BE2C (cell line): ENCODE data around the gene ZP4.

Source experiments
- DNase-seq: peaks from one replicate; pipeline ENCODE4 v3.0.0-alpha.2; 2020
- H3K27me3 ChIP-seq: fragments of 250-450 bp; sonication (Bioruptor Pico); 2 replicates; pipeline ENCODE4 v1.5.1; 2020; ENCODE audit warnings: mild to moderate bottlenecking
- H3K36me3 ChIP-seq: fragments of 250-450 bp; sonication (Bioruptor Pico); 2 replicates; pipeline ENCODE4 v1.5.1; 2020; ENCODE audit warnings: mild to moderate bottlenecking
- H3K4me1 ChIP-seq: fragments of 250-450 bp; sonication (Bioruptor Pico); 2 replicates; pipeline ENCODE4 v1.5.1; 2020
- H3K4me3 ChIP-seq: 2 replicates; pipeline ENCODE4 v1.5.1; 2011; ENCODE audit warnings: low read depth, low read length
- H3K9me3 ChIP-seq: fragments of 250-450 bp; sonication (Bioruptor Pico); 2 replicates; pipeline ENCODE4 v1.5.1; 2020
- TF ChIP-seq, protein P1 (sequence below): IDR thresholded peaks from 2 replicates; pipeline ENCODE4 v1.5.1; 2012; ENCODE audit warnings: mild to moderate bottlenecking, low read depth, low read length

Gene ZP4

DNA sequence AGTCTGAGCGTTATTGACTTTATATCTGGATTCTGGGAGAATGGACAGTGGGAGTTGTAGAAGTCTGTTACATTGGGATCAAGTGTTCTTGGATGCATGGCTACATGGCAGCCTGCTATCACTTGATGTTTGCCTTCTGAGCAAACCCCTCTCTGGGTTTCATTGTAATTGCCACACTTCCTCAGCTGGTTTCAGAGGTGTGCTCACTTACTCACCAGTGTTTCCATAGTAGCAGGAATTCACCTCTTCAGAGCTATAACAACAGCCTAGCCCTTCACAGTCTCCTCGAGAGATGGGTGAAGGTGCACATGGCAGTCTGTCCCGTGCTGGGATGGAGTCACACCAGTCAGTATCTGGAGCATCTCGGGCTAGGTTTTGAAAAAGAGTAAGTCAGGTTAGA lies 2.6 kb downstream of the ZP4 start:
- Histone ChIP-seq H3K4me1 (no peaks in the 10 kb centered on the region), H3K9me3 (no peaks in the 10 kb centered on the region), H3K27me3 (no peaks in the 10 kb centered on the region), H3K36me3 (no peaks in the 10 kb centered on the region), H3K4me3 (no peak overlapping the region)
- no peak for DNase-seq
- TF ChIP-seq, protein P1, sequence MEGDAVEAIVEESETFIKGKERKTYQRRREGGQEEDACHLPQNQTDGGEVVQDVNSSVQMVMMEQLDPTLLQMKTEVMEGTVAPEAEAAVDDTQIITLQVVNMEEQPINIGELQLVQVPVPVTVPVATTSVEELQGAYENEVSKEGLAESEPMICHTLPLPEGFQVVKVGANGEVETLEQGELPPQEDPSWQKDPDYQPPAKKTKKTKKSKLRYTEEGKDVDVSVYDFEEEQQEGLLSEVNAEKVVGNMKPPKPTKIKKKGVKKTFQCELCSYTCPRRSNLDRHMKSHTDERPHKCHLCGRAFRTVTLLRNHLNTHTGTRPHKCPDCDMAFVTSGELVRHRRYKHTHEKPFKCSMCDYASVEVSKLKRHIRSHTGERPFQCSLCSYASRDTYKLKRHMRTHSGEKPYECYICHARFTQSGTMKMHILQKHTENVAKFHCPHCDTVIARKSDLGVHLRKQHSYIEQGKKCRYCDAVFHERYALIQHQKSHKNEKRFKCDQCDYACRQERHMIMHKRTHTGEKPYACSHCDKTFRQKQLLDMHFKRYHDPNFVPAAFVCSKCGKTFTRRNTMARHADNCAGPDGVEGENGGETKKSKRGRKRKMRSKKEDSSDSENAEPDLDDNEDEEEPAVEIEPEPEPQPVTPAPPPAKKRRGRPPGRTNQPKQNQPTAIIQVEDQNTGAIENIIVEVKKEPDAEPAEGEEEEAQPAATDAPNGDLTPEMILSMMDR = no peak

DNA sequence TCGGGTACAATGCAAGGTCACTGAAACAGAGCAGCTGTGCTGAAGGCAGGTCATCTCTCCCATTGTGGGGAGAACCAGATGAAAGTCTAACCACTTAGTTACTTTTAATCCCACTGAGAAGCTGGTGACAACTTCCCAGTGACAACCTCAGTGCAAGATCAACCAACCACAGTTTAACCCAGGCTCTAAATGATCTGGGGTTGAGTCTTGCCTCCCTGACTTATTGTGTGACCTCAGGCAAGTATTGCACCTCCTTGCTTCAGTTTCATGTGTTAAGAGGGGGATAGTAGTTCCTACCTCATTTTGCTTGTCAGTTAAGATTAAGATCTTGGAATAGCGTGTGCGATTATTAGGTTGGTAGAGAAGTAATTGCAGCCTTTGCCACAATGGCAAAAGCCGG lies 3.2 kb downstream of the ZP4 start:
- no peak overlapping the region for H3K4me3 ChIP-seq
- no peak for DNase-seq
- no peaks in the 10 kb centered on the region for H3K4me1 ChIP-seq
- TF ChIP-seq, protein P1 = no peak
- no peaks in the 10 kb centered on the region for H3K36me3 ChIP-seq
- H3K27me3 ChIP-seq = no peaks in the 10 kb centered on the region
- no peaks in the 10 kb centered on the region for H3K9me3 ChIP-seq

DNA sequence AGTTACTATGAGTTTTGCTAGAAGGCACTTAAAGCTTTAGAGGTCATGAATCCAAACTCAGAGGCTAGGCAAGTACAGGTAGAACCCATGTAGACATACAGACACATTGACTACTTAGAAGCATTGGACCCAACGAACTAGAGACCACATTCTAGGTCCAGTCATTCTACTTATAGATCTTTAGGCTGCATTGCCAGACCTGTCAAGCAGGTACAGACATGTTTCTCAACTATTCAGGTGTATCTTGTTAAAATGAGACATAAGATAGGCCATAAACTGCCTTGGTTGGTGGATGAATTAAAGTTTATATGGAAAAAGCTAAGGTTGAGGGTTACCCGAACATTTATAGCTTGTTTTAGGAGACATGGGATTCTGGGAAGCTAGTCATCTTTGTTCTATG lies 6.5 kb downstream of the ZP4 start:
- Histone ChIP-seq H3K36me3 (no peaks in the 10 kb centered on the region), H3K4me1 (no peaks in the 10 kb centered on the region), H3K9me3 (no peaks in the 10 kb centered on the region), H3K4me3 (no peak overlapping the region), H3K27me3 (no peaks in the 10 kb centered on the region)
- TF ChIP-seq, protein P1 = no peak
- no peak for DNase-seq

DNA sequence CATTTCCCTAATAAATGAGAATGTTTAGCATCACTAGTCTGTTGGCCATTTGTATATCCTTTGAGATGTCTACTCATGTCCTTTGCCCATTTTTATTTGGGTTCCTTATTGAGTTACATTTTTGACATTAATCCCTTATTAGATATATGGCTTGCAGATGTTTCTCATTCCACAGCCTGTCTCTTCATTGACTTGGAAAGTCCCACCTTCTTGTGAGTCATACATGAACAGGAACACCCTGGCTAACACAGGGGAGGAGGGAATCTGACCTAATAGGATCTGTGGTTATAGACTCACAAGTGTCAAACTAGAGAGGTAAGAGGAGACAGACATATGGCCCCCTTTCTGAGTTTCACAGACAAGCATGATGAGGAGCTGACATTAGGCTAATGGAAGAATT lies 11.5 kb downstream of the ZP4 start:
- TF ChIP-seq, protein P1 = no peak
- H3K9me3 ChIP-seq = no peaks in the 10 kb centered on the region
- no peaks in the 10 kb centered on the region for H3K27me3 ChIP-seq
- no peaks in the 10 kb centered on the region for H3K4me1 ChIP-seq
- no peak overlapping the region for H3K4me3 ChIP-seq
- no peaks in the 10 kb centered on the region for H3K36me3 ChIP-seq
- DNase-seq = no peak

GRCh38 chr1:237878406-237878805 lies 12.3 kb downstream of the ZP4 start:
- DNase-seq = no peak
- no peaks in the 10 kb centered on the region for H3K9me3 ChIP-seq
- no peak overlapping the region for H3K4me3 ChIP-seq
- no peaks in the 10 kb centered on the region for H3K36me3 ChIP-seq
- H3K4me1 ChIP-seq = no peaks in the 10 kb centered on the region
- H3K27me3 ChIP-seq = no peaks in the 10 kb centered on the region
- TF ChIP-seq, protein P1 = no peak

GRCh38 chr1:237877631-237878030 lies 13.1 kb downstream of the ZP4 start:
- no peak for DNase-seq

More at GRCh38 chr1:237877631-237878030, 13.1 kb downstream of the ZP4 start:
- Histone ChIP-seq H3K9me3 (no peaks in the 10 kb centered on the region), H3K4me1 (no peaks in the 10 kb centered on the region), H3K4me3 (no peak overlapping the region), H3K36me3 (no peaks in the 10 kb centered on the region), H3K27me3 (no peaks in the 10 kb centered on the region)
- TF ChIP-seq, protein P1 = peak; percentile 16; the same call in 1 of the 2 replicates
